PFSK-1 (cell line): Measurements from ENCODE around the gene PELI2.

ENCODE experiments used
- POLR2AphosphoS5 ChIP-seq: IDR thresholded peaks from 2 replicates; pipeline ENCODE4 v1.6.1; 2012; ENCODE audit warnings: low read depth, mild to moderate bottlenecking, control low read depth, low read length, moderate library complexity
- SIN3A ChIP-seq: IDR thresholded peaks from 2 replicates; pipeline ENCODE4 v1.6.1; 2012; ENCODE audit warnings: mild to moderate bottlenecking, low read length, moderate library complexity, borderline replicate concordance; ENCODE audit not compliant: insufficient read depth
- TAF1 ChIP-seq: IDR thresholded peaks from 2 replicates; pipeline ENCODE4 v1.6.1; 2012; ENCODE audit warnings: low read length, control low read depth, borderline replicate concordance; ENCODE audit not compliant: insufficient read depth

- TF ChIP-seq POLR2AphosphoS5 (no peak), SIN3A (no peak), TAF1 (no peak)
Measured at GRCh38 chr14:56107615-56108014, 10.6 kb upstream of the PELI2 start.
